ENCODE measurements around the gene ASCC1. TPM values are rescaled to one million over a fixed set of nuclear protein-coding genes. Genes with fewer than 3 reads are reported as not detected.

ASCC1 gene
- total RNA-seq, 1 donor from 2014 or later, result 26.2 TPM

DNA sequence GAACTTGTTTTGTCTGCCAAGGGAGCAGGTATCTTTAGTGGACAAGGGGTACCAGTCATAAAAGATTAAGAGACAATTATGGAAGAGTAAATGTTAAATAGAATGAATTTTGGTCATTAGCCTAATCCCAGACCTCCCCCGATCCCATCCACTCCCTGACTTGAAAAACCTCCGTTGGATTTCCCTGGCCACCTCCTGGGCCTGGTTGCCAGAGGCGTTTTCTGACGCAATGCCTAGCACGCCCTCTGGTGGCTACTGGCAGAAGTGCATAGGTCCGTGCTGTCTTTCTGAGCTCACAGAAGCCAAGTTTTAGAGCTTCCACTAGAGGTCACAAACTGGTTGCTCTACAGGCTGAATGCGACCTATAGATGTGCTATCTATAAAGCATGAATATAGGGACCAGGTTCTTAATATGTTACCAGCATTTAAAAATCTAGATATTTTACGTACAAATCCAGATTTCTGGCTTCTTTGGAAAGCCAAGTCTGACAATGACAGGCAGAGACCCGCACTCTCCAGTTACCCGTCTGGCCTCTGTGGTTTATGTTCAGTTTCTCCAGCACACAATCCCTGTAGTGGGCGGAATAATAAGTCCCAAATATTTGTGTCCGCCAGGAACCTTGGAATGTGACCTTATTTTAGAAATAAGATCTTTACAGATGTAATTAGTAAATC is 167.5 kb downstream of the ASCC1 start:
- peak; percentile 88 to 91 for DNase-seq (ENCODE audit: low read depth in 2 of 2)

Other genes starting within 250 kb of the ASCC1 start
- gene SPOCK2, start 127.7 kb downstream of the ASCC1 start, total RNA-seq, result 1.9 and 6.2 TPM in 2 replicates
- gene ANAPC16, start 264 bp downstream of the ASCC1 start, total RNA-seq, result 43.3 and 69.7 TPM in 2 replicates
- 128 and 193 TPM in 2 replicates for gene DDIT4, start 57.6 kb upstream of the ASCC1 start, total RNA-seq
- 16.8 and 26.0 TPM in 2 replicates for gene DNAJB12, start 138.6 kb upstream of the ASCC1 start, total RNA-seq

Data from dermis microvascular lymphatic vessel endothelial cell (primary cell).